ENCODE data around the gene OR1I1.

OR1I1 gene

DNA sequence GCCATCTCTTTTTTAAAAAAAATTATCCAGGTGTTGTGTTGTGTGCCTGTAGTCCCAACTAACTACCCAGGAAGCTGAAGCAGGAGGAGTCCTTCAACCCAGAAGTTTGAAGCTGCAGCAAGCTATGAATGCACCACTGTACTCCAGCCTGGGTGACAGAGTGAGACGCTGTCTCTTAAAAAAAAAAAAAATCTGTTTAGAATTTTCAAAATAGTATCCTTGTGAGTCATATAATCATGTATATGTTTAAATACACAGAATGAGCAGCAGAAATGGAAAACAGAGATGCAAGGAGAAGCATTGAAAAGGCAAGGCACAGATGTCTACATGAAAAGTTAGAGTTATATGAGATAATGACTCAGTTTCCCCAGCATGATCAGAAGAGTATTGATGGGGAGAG is 56.4 kb downstream of the OR1I1 start:
- DNase-seq (ENCODE audit: low spot score) = no peak
- no peak overlapping the region for H3K27ac ChIP-seq (replicated peaks; ENCODE audit: low read length)

DNA sequence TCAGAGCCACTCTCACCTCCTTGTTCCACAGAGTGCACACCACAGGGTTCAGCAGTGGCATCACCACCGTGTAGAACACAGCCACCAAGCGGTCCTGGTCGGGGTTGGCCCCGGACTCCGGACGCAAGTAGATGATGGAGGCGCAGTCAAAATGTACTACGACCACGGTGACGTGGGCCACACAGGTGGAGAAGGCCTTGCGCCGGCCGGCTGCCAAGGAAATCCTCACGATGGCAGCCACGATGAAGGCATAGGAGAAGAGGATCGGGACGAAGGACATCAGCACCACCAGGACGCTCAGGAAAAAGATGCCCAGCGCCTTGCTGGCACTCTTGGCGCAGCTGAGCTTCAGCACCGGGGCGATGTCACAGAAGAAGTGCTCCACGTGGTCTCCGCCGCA is 59.1 kb downstream of the OR1I1 start:
- no CpG with 5 or more reads among the region's 25 CpGs for WGBS, 2 donors (ENCODE audit: extremely low coverage in 2 of 2, insufficient read length in 2 of 2, insufficient replicate concordance in 1 of 2)
- H3K4ac ChIP-seq (ENCODE audit: low read length) = no peak overlapping the region
- no peak overlapping the region for H3K9ac ChIP-seq (ENCODE audit: low read depth, low read length, poor library complexity)
- H2AFZ ChIP-seq (ENCODE audit: low read length) = no peak overlapping the region
- no peak overlapping the region for H3K4me2 ChIP-seq (ENCODE audit: insufficient read depth, low read length, poor library complexity, severe bottlenecking)
- no peaks in the 10 kb centered on the region for H3K4me1 ChIP-seq (ENCODE audit: control insufficient read depth in 2 of 2, insufficient read depth in 1 of 2, low read depth in 1 of 2, low read length in 2 of 2)
- no peak for DNase-seq (ENCODE audit: low spot score)
- H3K14ac ChIP-seq (ENCODE audit: low read length) = peak overlapping the region; percentile 90
- H2AK5ac ChIP-seq (ENCODE audit: low read depth, low read length) = peak overlapping the region; percentile 10
- no peak overlapping the region for H3K18ac ChIP-seq (ENCODE audit: low read length)
- H2BK12ac ChIP-seq (ENCODE audit: low read length) = no peak overlapping the region
- H3K79me1 ChIP-seq (ENCODE audit: low read depth, low read length) = no peaks in the 10 kb centered on the region
- peak overlapping the region; percentile 19 for H4K8ac ChIP-seq (ENCODE audit: low read depth, low read length)
- no peak overlapping the region for H2BK15ac ChIP-seq (ENCODE audit: low read length)
- H3K23ac ChIP-seq (ENCODE audit: low read depth, low read length, poor library complexity) = no peak overlapping the region
- peaks cover 8 to 16% of the 10 kb centered on the region in 2 donors for H3K9me3 ChIP-seq (replicated peaks in 1 of 2; ENCODE audit: control insufficient read depth in 2 of 2, insufficient read depth in 1 of 2, low read depth in 1 of 2, low read length in 2 of 2)
- no peak overlapping the region for H3K27ac ChIP-seq (replicated peaks; ENCODE audit: low read length)
- no peak overlapping the region for H4K91ac ChIP-seq (ENCODE audit: low read depth, low read length, poor library complexity)
- no peak overlapping the region for H3K4me3 ChIP-seq (ENCODE audit: low read length in 2 of 2)
- H3K36me3 ChIP-seq (replicated peaks in 1 of 2; ENCODE audit: control insufficient read depth in 2 of 2, insufficient read depth in 2 of 2, low read length in 2 of 2) = no peaks in the 10 kb centered on the region
- no peak overlapping the region for H2BK5ac ChIP-seq (ENCODE audit: low read length)
- peaks cover 0 to 3% (median 3%) of the 10 kb centered on the region in 3 experiments for H3K27me3 ChIP-seq (ENCODE audit: control insufficient read depth in 3 of 3, insufficient read depth in 3 of 3, low read depth in 1 of 3, low read length in 3 of 3)
- H2BK120ac ChIP-seq (ENCODE audit: low read depth, low read length) = no peak overlapping the region

More for the DNA sequence above, 56.4 kb downstream of the OR1I1 start:
- H3K4me1 ChIP-seq (ENCODE audit: control insufficient read depth in 2 of 2, insufficient read depth in 1 of 2, low read depth in 1 of 2, low read length in 2 of 2) = no peaks in the 10 kb centered on the region
- WGBS, 2 donors (ENCODE audit: extremely low coverage in 2 of 2, insufficient read length in 2 of 2, insufficient replicate concordance in 1 of 2) = no CpG with 5 or more reads among the region's 1 CpG
- H2BK5ac ChIP-seq (ENCODE audit: low read length) = no peak overlapping the region
- no peak overlapping the region for H3K9ac ChIP-seq (ENCODE audit: low read depth, low read length, poor library complexity)
- no peak overlapping the region for H2BK15ac ChIP-seq (ENCODE audit: low read length)
- no peak overlapping the region for H2BK120ac ChIP-seq (ENCODE audit: low read depth, low read length)
- H2AFZ ChIP-seq (ENCODE audit: low read length) = no peak overlapping the region
- H3K36me3 ChIP-seq (replicated peaks in 1 of 2; ENCODE audit: control insufficient read depth in 2 of 2, insufficient read depth in 2 of 2, low read length in 2 of 2) = no peaks in the 10 kb centered on the region
- H3K4me3 ChIP-seq (ENCODE audit: low read length in 2 of 2) = no peak overlapping the region
- no peak overlapping the region for H4K91ac ChIP-seq (ENCODE audit: low read depth, low read length, poor library complexity)
- H3K4ac ChIP-seq (ENCODE audit: low read length) = no peak overlapping the region
- H2AK5ac ChIP-seq (ENCODE audit: low read depth, low read length) = no peak overlapping the region
- H3K14ac ChIP-seq (ENCODE audit: low read length) = no peak overlapping the region
- H3K27me3 ChIP-seq (ENCODE audit: control insufficient read depth in 3 of 3, insufficient read depth in 3 of 3, low read depth in 1 of 3, low read length in 3 of 3) = peaks cover 0 to 3% (median 3%) of the 10 kb centered on the region in 3 experiments
- H3K79me1 ChIP-seq (ENCODE audit: low read depth, low read length) = no peaks in the 10 kb centered on the region
- no peak overlapping the region for H4K8ac ChIP-seq (ENCODE audit: low read depth, low read length)
- no peak overlapping the region for H2BK12ac ChIP-seq (ENCODE audit: low read length)
- H3K9me3 ChIP-seq (replicated peaks in 1 of 2; ENCODE audit: control insufficient read depth in 2 of 2, insufficient read depth in 1 of 2, low read depth in 1 of 2, low read length in 2 of 2) = peaks cover 8 to 12% of the 10 kb centered on the region in 2 donors
- H3K23ac ChIP-seq (ENCODE audit: low read depth, low read length, poor library complexity) = no peak overlapping the region
- H3K4me2 ChIP-seq (ENCODE audit: insufficient read depth, low read length, poor library complexity, severe bottlenecking) = no peak overlapping the region
- H3K18ac ChIP-seq (ENCODE audit: low read length) = no peak overlapping the region

DNA sequence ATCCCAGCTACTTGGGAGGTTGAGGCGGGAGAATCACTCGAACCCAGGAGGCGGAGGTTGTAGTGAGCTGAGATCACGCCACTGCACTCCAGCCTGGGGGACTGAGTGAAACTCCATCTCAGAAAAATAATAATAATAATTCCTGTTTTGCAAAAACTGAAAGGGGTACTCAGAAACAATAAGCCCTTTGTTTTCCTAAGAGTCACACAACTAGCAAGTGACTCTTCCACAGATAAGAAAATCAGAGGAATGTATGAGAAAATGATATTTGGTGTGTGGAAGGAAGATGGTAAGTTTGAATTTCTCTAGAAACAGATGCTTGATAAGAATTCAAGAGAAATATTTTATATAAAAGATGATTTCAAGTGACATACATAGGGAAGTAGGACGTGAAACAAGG is 60.3 kb downstream of the OR1I1 start:
- H2AK5ac ChIP-seq (ENCODE audit: low read depth, low read length) = no peak overlapping the region
- H4K91ac ChIP-seq (ENCODE audit: low read depth, low read length, poor library complexity) = no peak overlapping the region
- no CpG with 5 or more reads among the region's 5 CpGs for WGBS, 2 donors (ENCODE audit: extremely low coverage in 2 of 2, insufficient read length in 2 of 2, insufficient replicate concordance in 1 of 2)
- H3K4me2 ChIP-seq (ENCODE audit: insufficient read depth, low read length, poor library complexity, severe bottlenecking) = no peak overlapping the region
- no peak overlapping the region for H2AFZ ChIP-seq (ENCODE audit: low read length)
- no peak overlapping the region for H2BK15ac ChIP-seq (ENCODE audit: low read length)
- no peak overlapping the region for H2BK120ac ChIP-seq (ENCODE audit: low read depth, low read length)
- no peak overlapping the region for H3K4me3 ChIP-seq (ENCODE audit: low read length in 2 of 2)
- H2BK12ac ChIP-seq (ENCODE audit: low read length) = no peak overlapping the region
- no peaks in the 10 kb centered on the region for H3K36me3 ChIP-seq (replicated peaks in 1 of 2; ENCODE audit: control insufficient read depth in 2 of 2, insufficient read depth in 2 of 2, low read length in 2 of 2)
- no peaks in the 10 kb centered on the region for H3K4me1 ChIP-seq (ENCODE audit: control insufficient read depth in 2 of 2, insufficient read depth in 1 of 2, low read depth in 1 of 2, low read length in 2 of 2)
- H4K8ac ChIP-seq (ENCODE audit: low read depth, low read length) = no peak overlapping the region
- H3K79me1 ChIP-seq (ENCODE audit: low read depth, low read length) = no peaks in the 10 kb centered on the region
- peaks cover 0 to 3% (median 3%) of the 10 kb centered on the region in 3 experiments for H3K27me3 ChIP-seq (ENCODE audit: control insufficient read depth in 3 of 3, insufficient read depth in 3 of 3, low read depth in 1 of 3, low read length in 3 of 3)
- H3K27ac ChIP-seq (replicated peaks; ENCODE audit: low read length) = no peak overlapping the region
- no peak overlapping the region for H3K9ac ChIP-seq (ENCODE audit: low read depth, low read length, poor library complexity)
- no peak overlapping the region for H2BK5ac ChIP-seq (ENCODE audit: low read length)
- peaks cover 8 to 16% of the 10 kb centered on the region in 2 donors for H3K9me3 ChIP-seq (replicated peaks in 1 of 2; ENCODE audit: control insufficient read depth in 2 of 2, insufficient read depth in 1 of 2, low read depth in 1 of 2, low read length in 2 of 2)
- no peak overlapping the region for H3K14ac ChIP-seq (ENCODE audit: low read length)
- no peak overlapping the region for H3K4ac ChIP-seq (ENCODE audit: low read length)
- H3K23ac ChIP-seq (ENCODE audit: low read depth, low read length, poor library complexity) = no peak overlapping the region
- no peak for DNase-seq (ENCODE audit: low spot score)
- H3K18ac ChIP-seq (ENCODE audit: low read length) = no peak overlapping the region
